HCT116 (cell line): ENCODE measurements around the gene MTM1.

Source experiments
- POLR2A ChIP-seq: IDR thresholded peaks from 2 replicates; pipeline ENCODE4 v1.7.0; 2011; ENCODE audit warnings: borderline replicate concordance; ENCODE audit not compliant: insufficient read depth, insufficient read length; ENCODE audit errors: extremely low read depth
- TCF7L2 ChIP-seq: IDR thresholded peaks from 2 replicates; pipeline ENCODE4 v1.7.0; 2011; ENCODE audit warnings: borderline replicate concordance, inconsistent platforms; ENCODE audit not compliant: insufficient read depth, insufficient read length; ENCODE audit errors: extremely low read depth
- YY1 ChIP-seq: IDR thresholded peaks from 2 replicates; pipeline ENCODE4 v1.6.1; 2011; ENCODE audit warnings: low read length, low read depth, moderate library complexity, mild to moderate bottlenecking; ENCODE audit not compliant: insufficient replicate concordance; ENCODE audit errors: extremely low read depth
- TF ChIP-seq, protein P1 (sequence below), 3 experiments: fragments of 200-600 bp in 1 of 3; sonication (generic) in 1 of 3; IDR thresholded peaks in 2 of 3; conservative IDR thresholded peaks in 1 of 3; 2 replicates each; pipeline ENCODE4 v1.5.1; 2012 to 2017; ENCODE audit warnings: low read depth in 2 of 3, low read length in 2 of 3, antibody characterized with exemption in 1 of 3, borderline replicate concordance in 1 of 3, control low read depth in 1 of 3, mild to moderate bottlenecking in 1 of 3, mixed read lengths in 1 of 3, mixed run types in 1 of 3, moderate library complexity in 1 of 3; ENCODE audit not compliant: insufficient read depth in 1 of 3

DNA sequence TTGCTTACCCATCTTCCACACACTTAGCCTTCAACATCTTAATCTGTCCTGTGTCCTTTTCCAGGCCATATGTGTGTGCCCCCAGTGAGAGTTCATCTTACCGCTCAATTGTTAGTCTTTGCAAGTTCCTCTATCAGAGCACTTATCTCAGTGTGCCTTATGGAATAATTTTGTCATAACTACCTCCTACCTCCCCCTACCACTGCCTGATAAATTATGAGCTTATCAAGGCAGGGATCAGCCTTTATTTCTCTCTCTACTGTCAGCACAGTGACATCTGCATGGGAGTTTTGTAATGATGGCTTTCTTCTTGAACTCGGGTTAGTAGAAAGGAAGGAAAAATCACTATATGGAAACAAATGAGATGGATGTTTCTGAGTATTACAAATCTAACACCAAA lies 53.2 kb downstream of the MTM1 start:
- TF ChIP-seq POLR2A (no peak), TCF7L2 (no peak), YY1 (no peak)
- TF ChIP-seq, protein P1, sequence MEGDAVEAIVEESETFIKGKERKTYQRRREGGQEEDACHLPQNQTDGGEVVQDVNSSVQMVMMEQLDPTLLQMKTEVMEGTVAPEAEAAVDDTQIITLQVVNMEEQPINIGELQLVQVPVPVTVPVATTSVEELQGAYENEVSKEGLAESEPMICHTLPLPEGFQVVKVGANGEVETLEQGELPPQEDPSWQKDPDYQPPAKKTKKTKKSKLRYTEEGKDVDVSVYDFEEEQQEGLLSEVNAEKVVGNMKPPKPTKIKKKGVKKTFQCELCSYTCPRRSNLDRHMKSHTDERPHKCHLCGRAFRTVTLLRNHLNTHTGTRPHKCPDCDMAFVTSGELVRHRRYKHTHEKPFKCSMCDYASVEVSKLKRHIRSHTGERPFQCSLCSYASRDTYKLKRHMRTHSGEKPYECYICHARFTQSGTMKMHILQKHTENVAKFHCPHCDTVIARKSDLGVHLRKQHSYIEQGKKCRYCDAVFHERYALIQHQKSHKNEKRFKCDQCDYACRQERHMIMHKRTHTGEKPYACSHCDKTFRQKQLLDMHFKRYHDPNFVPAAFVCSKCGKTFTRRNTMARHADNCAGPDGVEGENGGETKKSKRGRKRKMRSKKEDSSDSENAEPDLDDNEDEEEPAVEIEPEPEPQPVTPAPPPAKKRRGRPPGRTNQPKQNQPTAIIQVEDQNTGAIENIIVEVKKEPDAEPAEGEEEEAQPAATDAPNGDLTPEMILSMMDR (IDR thresholded peaks at IDR 0.05 in 2 of 3, conservative IDR thresholded peaks at IDR 0.05 in 1 of 3; ENCODE audit: borderline replicate concordance in 1 of 3, insufficient read depth in 1 of 3, low read depth in 2 of 3, low read length in 2 of 3) = no peak
